ENCODE data around the gene ZNRF1. TPM values are rescaled to one million over a fixed set of nuclear protein-coding genes. Genes with fewer than 3 reads are reported as not detected.
A peak's percentile ranks its signal among the peaks of the same experiment; 100 is the strongest.

The ZNRF1 gene
- total and polyA plus RNA-seq, 2 of the 13 experiments (the other 11 are each of a cell fraction or from before 2014, with no cell fraction given): 43.9 to 58.7 TPM

GRCh38 chr16:74999609-75000480 lies 1.0 kb downstream of the ZNRF1 start (continued):
- TF ChIP-seq PBX2 (CRISPR knock-in tag; IDR thresholded peaks at IDR 0.05): no peak
- no peak for TF ChIP-seq ARID5B (CRISPR knock-in tag; IDR thresholded peaks at IDR 0.05)
- TF ChIP-seq SIN3A (IDR thresholded peaks at IDR 0.05; ENCODE audit: borderline replicate concordance, low read depth, low read length): 0 out of 2 replicates have a peak, but pooled peaks have one; percentile 77
- TF ChIP-seq KLF12 (CRISPR knock-in tag; IDR thresholded peaks at IDR 0.05; ENCODE audit: borderline replicate concordance): peak; percentile 58; the same call in 1 of the 2 replicates
- no peak for TF ChIP-seq FOXO4 (CRISPR knock-in tag; conservative IDR thresholded peaks at IDR 0.05)
- 0 out of 2 replicates have a peak, but pooled peaks have one; percentile 83 for TF ChIP-seq ZNF510 (CRISPR knock-in tag; IDR thresholded peaks at IDR 0.05; ENCODE audit: low read depth)
- TF ChIP-seq YY1 (IDR thresholded peaks at IDR 0.05; ENCODE audit: insufficient read depth, insufficient replicate concordance, low read depth, low read length): peak; percentile 13
- TF ChIP-seq FIP1L1 (IDR thresholded peaks at IDR 0.05; ENCODE audit: borderline replicate concordance, insufficient read depth, low read depth, low read length): no peak
- TF ChIP-seq ZNF580 (CRISPR knock-in tag; IDR thresholded peaks at IDR 0.05; ENCODE audit: borderline replicate concordance, low read depth): 0 out of 2 replicates have a peak, but pooled peaks have one; percentile 34
- no peak for TF ChIP-seq ZNF780A (CRISPR knock-in tag; IDR thresholded peaks at IDR 0.05)
- TF ChIP-seq HNRNPK (IDR thresholded peaks at IDR 0.05; ENCODE audit: low read depth, low read length, poor library complexity, severe bottlenecking): peak; percentile 69
- no peak for TF ChIP-seq ZNF770 (CRISPR knock-in tag; IDR thresholded peaks at IDR 0.05)
- no peak for TF ChIP-seq ZNF18 (CRISPR knock-in tag; IDR thresholded peaks at IDR 0.05; ENCODE audit: insufficient replicate concordance)
- TF ChIP-seq THRA (CRISPR knock-in tag; IDR thresholded peaks at IDR 0.05; ENCODE audit: borderline replicate concordance): no peak

All from HepG2 (cell line).